ENCODE measurements around the gene SUMF1.

GRCh38 chr3:4454142-4454541, 12.9 kb downstream of the SUMF1 start:
- TF ChIP-seq, protein P1, sequence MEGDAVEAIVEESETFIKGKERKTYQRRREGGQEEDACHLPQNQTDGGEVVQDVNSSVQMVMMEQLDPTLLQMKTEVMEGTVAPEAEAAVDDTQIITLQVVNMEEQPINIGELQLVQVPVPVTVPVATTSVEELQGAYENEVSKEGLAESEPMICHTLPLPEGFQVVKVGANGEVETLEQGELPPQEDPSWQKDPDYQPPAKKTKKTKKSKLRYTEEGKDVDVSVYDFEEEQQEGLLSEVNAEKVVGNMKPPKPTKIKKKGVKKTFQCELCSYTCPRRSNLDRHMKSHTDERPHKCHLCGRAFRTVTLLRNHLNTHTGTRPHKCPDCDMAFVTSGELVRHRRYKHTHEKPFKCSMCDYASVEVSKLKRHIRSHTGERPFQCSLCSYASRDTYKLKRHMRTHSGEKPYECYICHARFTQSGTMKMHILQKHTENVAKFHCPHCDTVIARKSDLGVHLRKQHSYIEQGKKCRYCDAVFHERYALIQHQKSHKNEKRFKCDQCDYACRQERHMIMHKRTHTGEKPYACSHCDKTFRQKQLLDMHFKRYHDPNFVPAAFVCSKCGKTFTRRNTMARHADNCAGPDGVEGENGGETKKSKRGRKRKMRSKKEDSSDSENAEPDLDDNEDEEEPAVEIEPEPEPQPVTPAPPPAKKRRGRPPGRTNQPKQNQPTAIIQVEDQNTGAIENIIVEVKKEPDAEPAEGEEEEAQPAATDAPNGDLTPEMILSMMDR (IDR thresholded peaks at IDR 0.05) = no peak
- no peak for TF ChIP-seq POLR2A (IDR thresholded peaks at IDR 0.05)
- TF ChIP-seq POLR2AphosphoS5 (IDR thresholded peaks at IDR 0.05) = no peak

All from stomach (tissue), 4 donors.